OCI-LY7 (cell line): ENCODE measurements around the gene BCO2. TPM values are rescaled to one million over a fixed set of nuclear protein-coding genes. Genes with fewer than 3 reads are reported as not detected.
A peak's percentile ranks its signal among the peaks of the same experiment; 100 is the strongest.

ENCODE experiments used
- BruUV-seq: library from RNA; stranded (reverse); fragments of 400-500 nt; replicated peaks from 2 replicates; lab custom pipeline; 2021; lab: Mats Ljungman, UMichigan
- CTCF ChIA-PET: fragments of 300-600 bp; sonication (Branson Sonifier 250); formaldehyde crosslinking; loops from one replicate; lab custom pipeline; 2022; ENCODE audit warnings: antibody characterized with exemption; ENCODE audit not compliant: unreplicated experiment; lab: Charles Lee
- POLR2A ChIA-PET: fragments of 300-600 bp; sonication (Branson Sonifier 250); formaldehyde crosslinking; loops from one replicate; lab custom pipeline; 2022; ENCODE audit warnings: antibody characterized with exemption; lab: Charles Lee
- DNase-seq: peaks from one replicate; pipeline ENCODE4 v3.0.0-alpha.2; 2015; ENCODE audit warnings: low spot score
- H2AFZ ChIP-seq: fragments of 200-600 bp; sonication (generic), shearing (Covaris generic); 2 replicates; pipeline ENCODE4 v1.6.1; 2014; ENCODE audit warnings: mild to moderate bottlenecking, antibody characterized with exemption, low read length, moderate library complexity
- H3K27ac ChIP-seq: fragments of 200-600 bp; sonication (generic); 2 replicates; pipeline ENCODE4 v1.5.1; 2014; ENCODE audit warnings: mixed run types, low read depth, mild to moderate bottlenecking, moderate library complexity, low read length, inconsistent platforms; ENCODE audit not compliant: poor library complexity, severe bottlenecking
- H3K36me3 ChIP-seq: fragments of 200-600 bp; sonication (generic); 2 replicates; pipeline ENCODE4 v1.6.1; 2014; ENCODE audit warnings: mild to moderate bottlenecking, antibody characterized with exemption, low read length, moderate library complexity, mixed read lengths; ENCODE audit not compliant: insufficient read depth
- H3K4me1 ChIP-seq: fragments of 200-600 bp; sonication (generic); 2 replicates; pipeline ENCODE4 v1.5.1; 2014; ENCODE audit warnings: mild to moderate bottlenecking, low read length; ENCODE audit not compliant: insufficient read depth, poor library complexity, severe bottlenecking
- H3K4me2 ChIP-seq: fragments of 200-600 bp; sonication (generic); 2 replicates; pipeline ENCODE4 v1.6.1; 2014; ENCODE audit warnings: mild to moderate bottlenecking, low read length
- H3K4me3 ChIP-seq: fragments of 200-600 bp; sonication (generic); 2 replicates; pipeline ENCODE4 v1.5.1; 2014; ENCODE audit warnings: mild to moderate bottlenecking, low read depth, low read length; ENCODE audit not compliant: poor library complexity, severe bottlenecking
- H3K79me2 ChIP-seq: fragments of 200-600 bp; sonication (generic); 2 replicates; pipeline ENCODE4 v1.6.1; 2016; ENCODE audit warnings: low read depth, mild to moderate bottlenecking, low read length, moderate library complexity, mixed read lengths; ENCODE audit not compliant: insufficient read depth
- H3K9me2 ChIP-seq: fragments of 200-600 bp; sonication (generic); 2 replicates; pipeline ENCODE4 v1.6.1; 2016; ENCODE audit warnings: mild to moderate bottlenecking, low read length, mixed read lengths; ENCODE audit not compliant: insufficient read depth
- H3K9me3 ChIP-seq: fragments of 200-600 bp; sonication (generic); 2 replicates; pipeline ENCODE4 v1.6.1; 2014; ENCODE audit warnings: mild to moderate bottlenecking, mixed run types, low read length, mixed read lengths
- H4K20me1 ChIP-seq: fragments of 200-600 bp; sonication (generic); 2 replicates; pipeline ENCODE4 v1.6.1; 2014; ENCODE audit warnings: mild to moderate bottlenecking, antibody characterized with exemption, low read length, moderate library complexity, mixed read lengths; ENCODE audit not compliant: insufficient read depth
- CTCF ChIP-seq: fragments of 200-600 bp; sonication (generic); conservative IDR thresholded peaks from 2 replicates; pipeline ENCODE4 v1.5.1; 2014; ENCODE audit warnings: mild to moderate bottlenecking, antibody characterized with exemption, low read length, moderate library complexity, mixed read lengths
- EZH2phosphoT487 ChIP-seq: fragments of 200-600 bp; sonication (generic); IDR thresholded peaks from 2 replicates; pipeline ENCODE4 v1.6.1; 2018; ENCODE audit warnings: low read depth, borderline replicate concordance, mild to moderate bottlenecking, mixed run types, antibody characterized with exemption, low read length, moderate library complexity, mixed read lengths
- intact Hi-C: fragments of 100-400 bp; cut with micrococcal nuclease; formaldehyde crosslinking; loops from one replicate; pipeline ENCODE4 v1.10.0; 2022; ENCODE audit not compliant: unreplicated experiment
- total RNA-seq, 2 experiments: library from RNA; depleted of rRNA in 1 of 2; stranded (reverse); fragments of >200 nt in 1 of 2; shearing (Covaris generic) in 1 of 2; gene quantifications; 2 replicates each; pipeline ENCODE4 v1.2.3, GENCODE V29; 2014 to 2022

The BCO2 gene
- total RNA-seq, 2 experiments from 2014 or later = 0.60 to 1.2 TPM

DNA sequence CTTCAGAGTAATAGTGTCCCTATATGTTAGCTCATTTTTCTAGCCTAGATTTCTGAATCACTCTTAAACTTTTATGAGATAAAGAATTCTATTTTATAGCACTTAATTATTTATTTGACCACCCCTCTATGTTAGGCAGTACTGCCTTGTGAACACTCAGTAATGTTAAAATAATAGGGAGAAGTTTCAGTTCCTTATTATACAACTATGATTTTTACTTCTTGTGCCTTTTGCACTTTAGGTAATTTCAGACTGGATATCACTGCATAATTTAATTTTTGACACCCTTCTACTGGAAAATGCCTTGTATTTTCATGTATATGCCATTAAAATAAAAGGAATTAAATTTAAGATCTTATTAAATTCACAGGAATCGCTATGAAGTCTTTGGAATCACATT, 3.1 kb downstream of the BCO2 start:
- Histone ChIP-seq H3K36me3 (no peaks in the 10 kb centered on the region), H3K79me2 (no peaks in the 10 kb centered on the region), H3K4me1 (peaks cover 8% of the 10 kb centered on the region), H3K27ac (no peak overlapping the region), H3K4me2 (no peak overlapping the region), H4K20me1 (no peaks in the 10 kb centered on the region), H3K9me3 (no peaks in the 10 kb centered on the region), H3K9me2 (no peaks in the 10 kb centered on the region), H2AFZ (no peak overlapping the region), H3K4me3 (no peak overlapping the region)
- ChIA-PET CTCF (no interaction called here), POLR2A (no interaction called here)
- no peak for DNase-seq
- BruUV-seq = no TSS peak
- TF ChIP-seq CTCF (no peak), EZH2phosphoT487 (no peak)
- intact Hi-C loops = loop anchor here (5.0 kb wide), 1 partner anchor 246 kb away; no protein-coding TSS in a partner anchor

DNA sequence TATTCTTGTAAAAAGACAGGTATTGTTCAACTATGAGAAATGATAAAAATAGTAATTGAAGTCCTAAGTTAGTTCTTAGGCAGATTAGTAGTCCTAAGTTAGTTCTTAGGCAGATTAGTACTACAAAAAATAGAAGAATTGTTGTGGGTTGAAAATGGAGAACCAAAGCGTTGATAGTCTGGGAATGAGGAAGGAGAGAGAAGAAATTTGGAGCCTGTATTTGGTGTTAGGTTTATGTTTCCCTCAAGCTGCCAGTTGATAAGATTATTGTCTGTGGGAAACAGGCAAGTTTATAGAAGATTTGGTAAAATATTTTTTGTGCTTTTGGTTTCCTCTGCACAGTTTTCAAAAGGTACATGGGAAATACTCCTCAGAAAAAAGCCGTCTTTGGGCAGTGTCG, 3.6 kb downstream of the BCO2 start:
- TF ChIP-seq EZH2phosphoT487 (no peak), CTCF (no peak)
- no peaks in the 10 kb centered on the region for H4K20me1 ChIP-seq
- ChIA-PET CTCF (no interaction called here), POLR2A (no interaction called here)
- H3K4me3 ChIP-seq = no peak overlapping the region
- no peaks in the 10 kb centered on the region for H3K36me3 ChIP-seq
- no peak for DNase-seq
- no peak overlapping the region for H3K27ac ChIP-seq
- intact Hi-C loops = loop anchor here (5.0 kb wide), 1 partner anchor 247 kb away; no protein-coding TSS in a partner anchor
- BruUV-seq = no TSS peak
- no peaks in the 10 kb centered on the region for H3K79me2 ChIP-seq
- H3K4me1 ChIP-seq = peaks cover 8% of the 10 kb centered on the region
- no peak overlapping the region for H3K4me2 ChIP-seq
- H2AFZ ChIP-seq = no peak overlapping the region
- no peaks in the 10 kb centered on the region for H3K9me3 ChIP-seq
- H3K9me2 ChIP-seq = no peaks in the 10 kb centered on the region

DNA sequence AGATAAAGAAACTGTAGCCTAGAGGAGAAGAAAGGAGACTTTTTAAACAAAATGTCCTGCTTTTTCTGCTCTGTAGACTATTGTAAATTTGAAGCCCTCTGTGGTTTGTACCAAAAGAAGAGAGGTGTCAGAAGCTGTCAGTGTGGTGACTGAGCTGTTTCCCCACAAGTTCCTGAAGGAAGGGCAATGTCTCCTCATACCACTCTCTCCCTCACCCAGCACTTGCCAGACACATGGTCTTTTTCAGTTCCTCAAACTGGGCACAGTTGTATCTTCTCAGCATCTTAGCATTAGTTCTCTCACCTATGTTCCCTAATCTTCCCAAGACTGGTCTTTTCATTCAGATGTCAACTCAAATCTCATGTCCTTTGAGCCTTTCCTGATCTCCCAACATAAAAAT, 4.3 kb downstream of the BCO2 start:
- Histone ChIP-seq H3K4me3 (no peak overlapping the region), H3K9me2 (no peaks in the 10 kb centered on the region), H3K4me1 (peaks cover 8% of the 10 kb centered on the region), H3K4me2 (no peak overlapping the region), H3K79me2 (no peaks in the 10 kb centered on the region), H3K36me3 (no peaks in the 10 kb centered on the region), H2AFZ (no peak overlapping the region), H3K27ac (no peak overlapping the region), H4K20me1 (no peaks in the 10 kb centered on the region), H3K9me3 (no peaks in the 10 kb centered on the region)
- ChIA-PET POLR2A (interaction anchor here (0.6 kb wide), 1 partner anchor 23 kb away, joined by 6 read pairs; no protein-coding TSS in a partner anchor), CTCF (no interaction called here)
- peak; percentile 27 for DNase-seq
- BruUV-seq = no TSS peak
- intact Hi-C loops = loop anchor here (5.0 kb wide), 1 partner anchor 247 kb away; no protein-coding TSS in a partner anchor
- TF ChIP-seq EZH2phosphoT487 (no peak), CTCF (no peak)
